HG02759 (cell line): ENCODE measurements around the gene LMX1B.

Experiments
- ATAC-seq: cut with Tn5 transposase; IDR thresholded peaks from one replicate; pipeline ENCODE4 v1.9.1; 2021; ENCODE audit warnings: mild to moderate bottlenecking, moderate library complexity; ENCODE audit not compliant: unreplicated experiment

Gene LMX1B

DNA sequence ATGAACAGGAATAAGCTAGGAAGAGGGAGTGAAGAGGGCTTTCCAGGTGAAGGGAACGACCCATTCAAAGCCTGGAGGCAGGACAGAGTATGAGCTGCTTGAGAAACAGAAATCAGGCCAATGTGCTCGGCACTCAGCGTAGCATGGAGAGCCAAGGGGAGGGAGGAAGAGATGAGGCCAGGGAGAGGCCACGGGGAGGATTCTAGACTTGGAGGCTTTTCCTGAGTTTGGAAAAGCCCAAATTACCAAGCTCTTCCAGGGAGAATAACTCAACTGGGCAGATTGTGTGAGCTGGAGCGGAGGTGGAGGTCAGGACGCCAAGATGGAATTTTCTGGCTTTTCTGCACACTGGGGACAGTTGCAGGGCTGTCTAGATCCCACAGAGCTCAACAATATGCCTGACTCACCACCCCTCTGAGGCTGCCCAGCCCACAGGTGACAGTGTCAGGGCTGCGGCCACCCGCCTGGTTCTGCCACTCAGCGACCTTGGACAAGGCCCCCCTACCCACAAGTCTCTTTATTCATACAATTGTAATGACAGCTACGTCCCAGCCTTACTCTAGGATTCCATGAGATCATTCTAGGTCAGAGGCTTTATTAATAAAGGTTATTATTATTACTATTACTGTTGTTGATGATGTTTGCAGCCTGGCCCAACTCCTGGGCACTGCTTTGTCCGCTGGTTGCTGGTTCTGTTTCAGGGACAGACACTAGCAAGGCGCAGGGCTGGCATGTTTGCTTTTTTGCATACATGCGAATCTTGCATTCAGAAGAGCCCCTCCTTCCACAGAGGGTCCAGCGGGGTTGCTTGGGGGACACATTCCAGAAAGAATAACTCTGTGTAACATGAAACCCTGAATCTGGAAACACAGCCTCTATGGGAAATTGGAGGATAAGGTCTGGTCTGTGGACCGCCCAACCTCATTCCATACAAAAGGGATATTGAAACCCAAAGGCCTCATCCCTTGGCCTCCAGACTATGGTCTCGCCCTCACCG lies 9.4 kb upstream of the LMX1B start:
- no peak for ATAC-seq

DNA sequence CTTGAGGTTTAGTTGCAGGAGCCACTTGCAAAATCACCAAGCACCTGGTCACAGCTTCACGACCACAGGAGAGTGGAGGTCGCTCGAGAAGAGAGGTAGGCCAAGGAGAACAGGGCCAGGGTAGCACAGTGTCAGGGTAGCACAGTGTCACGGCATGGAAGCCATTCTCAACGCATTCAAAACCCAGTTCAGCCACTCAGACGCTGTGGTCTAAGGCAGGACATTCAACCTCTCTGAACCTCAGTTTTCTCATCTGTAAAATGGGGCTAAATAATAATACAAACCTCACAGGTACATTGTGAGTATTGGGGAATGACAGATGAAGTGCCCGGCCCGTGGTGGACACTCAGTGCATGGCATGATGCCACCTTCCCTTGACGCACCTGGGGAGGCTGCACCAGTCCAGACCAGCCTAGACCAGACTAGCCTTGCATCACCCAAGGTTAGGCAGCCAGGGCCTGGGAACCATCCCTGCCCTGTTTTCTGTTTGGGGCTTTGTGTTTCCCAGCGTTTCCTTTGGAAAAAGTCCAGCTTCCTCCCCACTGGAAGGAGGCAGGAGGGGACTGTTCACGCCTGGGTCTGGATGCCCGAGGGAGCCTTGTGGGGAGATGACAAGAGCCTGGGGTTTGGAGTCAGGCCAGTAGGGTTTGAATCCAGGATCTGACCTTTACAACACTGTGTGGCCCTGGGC lies 7.8 kb upstream of the LMX1B start:
- no peak for ATAC-seq

DNA sequence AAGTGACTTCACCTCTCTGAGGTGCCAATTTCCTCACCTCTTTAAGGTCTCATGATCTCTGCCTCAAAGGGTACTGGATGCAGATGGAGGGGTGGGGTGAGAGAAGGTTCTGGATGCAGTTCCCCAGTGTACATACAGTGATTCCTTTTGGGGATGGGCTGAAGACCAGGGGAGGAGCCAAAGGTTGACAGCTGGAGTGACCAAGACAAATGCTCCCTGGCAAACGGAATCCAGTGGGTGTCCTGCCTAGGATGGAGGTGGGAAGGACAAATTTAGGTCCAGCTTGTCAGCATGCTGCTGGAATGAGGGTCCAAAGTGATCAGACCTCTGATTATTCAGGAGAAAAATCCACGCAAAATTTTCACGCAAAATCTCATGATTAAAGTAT lies 7.3 kb upstream of the LMX1B start:
- ATAC-seq: no peak

GRCh38 chr9:126607086-126607485 lies 6.6 kb upstream of the LMX1B start:
- ATAC-seq: no peak

DNA sequence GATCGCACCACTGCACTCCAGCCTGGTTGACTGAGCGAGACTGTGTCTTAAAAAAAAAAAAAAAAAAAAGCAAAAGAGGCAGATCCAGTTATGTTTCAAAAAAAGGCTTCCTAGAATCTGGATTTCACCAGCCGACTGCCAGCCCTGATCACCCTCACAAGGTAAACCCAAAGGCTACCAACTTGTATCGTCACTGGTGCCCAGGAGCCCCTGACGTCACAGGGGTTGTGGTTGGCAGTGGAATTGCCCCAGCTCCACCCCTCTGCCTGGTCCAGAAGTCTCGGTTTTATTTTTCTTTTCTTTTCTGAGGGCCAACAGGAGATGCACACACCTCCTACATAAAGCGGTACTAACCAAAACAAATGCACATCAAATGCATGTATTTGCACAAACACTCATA lies 6.0 kb upstream of the LMX1B start:
- no peak for ATAC-seq

DNA sequence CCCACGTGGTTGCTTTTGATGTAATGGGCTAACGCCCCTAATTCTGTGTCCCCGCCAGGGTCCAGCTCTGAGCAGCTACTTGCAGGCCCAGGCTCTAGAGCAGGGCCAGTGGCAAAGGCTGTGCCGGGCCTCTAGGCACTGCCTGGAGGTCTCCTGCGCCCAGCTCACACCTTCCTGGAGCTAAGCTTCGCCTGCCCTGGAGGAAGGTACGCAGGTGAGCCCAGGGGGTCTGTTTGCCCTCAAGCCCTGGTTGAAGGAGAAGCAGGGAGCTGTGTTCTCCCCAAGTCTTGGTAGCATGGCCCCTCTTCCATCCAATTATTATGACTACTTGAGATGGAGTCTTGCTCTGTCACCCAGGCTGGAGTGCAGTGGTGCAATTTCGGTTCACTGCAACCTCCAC lies 5.2 kb upstream of the LMX1B start:
- ATAC-seq: no peak

DNA sequence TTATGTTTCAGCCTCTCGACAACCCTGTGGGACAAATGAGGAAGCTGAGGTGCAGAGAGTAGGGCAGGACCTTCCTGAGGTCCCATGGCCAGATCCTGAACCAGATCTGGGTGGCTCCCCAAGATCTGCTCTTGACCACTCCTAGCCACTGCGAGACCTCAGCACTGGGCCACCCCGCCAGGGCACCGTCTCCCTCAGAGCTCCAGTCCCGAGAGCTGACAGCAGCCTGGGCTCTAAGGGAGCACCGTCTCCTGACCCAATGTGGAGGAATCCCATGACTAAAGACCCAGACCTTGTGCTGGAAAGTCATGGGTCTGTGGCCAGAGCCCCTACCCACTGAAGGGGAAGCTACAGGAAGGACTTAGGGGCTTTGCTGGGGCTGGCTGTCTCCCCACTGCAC lies 4.5 kb upstream of the LMX1B start:
- ATAC-seq: no peak

DNA sequence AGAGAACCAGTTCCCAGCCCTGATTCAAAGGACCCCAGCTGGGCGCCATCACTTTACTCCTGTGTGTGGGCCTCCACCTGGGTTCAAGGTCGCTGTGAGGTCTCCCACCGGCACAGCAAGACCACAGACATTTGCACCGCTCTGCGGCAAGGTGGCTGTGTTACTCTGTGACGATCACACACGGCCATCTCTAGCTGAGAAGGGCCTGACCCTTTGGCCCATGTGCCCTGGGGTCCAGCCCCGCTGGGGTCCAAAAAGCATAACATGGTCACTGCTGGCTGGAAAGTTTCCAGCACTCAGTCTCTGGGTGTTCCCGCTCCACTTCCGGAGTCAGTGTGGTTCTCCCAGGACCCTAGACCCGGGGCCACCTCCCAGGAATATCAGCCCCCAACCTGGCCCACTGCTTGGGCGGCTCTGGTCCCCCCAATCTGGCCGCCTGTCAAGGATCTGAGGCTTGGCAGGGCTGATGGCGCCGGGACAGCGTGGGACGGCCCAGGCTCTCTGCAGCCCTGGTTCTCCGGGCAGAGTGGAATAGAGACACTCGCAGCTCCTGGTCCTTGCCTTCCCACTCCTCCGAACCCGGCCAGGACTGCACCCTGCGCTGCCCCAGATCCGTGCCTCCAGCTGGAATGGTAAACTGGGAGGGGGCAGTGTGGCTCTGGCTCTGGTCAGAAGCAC lies 3.9 kb upstream of the LMX1B start:
- no peak for ATAC-seq

DNA sequence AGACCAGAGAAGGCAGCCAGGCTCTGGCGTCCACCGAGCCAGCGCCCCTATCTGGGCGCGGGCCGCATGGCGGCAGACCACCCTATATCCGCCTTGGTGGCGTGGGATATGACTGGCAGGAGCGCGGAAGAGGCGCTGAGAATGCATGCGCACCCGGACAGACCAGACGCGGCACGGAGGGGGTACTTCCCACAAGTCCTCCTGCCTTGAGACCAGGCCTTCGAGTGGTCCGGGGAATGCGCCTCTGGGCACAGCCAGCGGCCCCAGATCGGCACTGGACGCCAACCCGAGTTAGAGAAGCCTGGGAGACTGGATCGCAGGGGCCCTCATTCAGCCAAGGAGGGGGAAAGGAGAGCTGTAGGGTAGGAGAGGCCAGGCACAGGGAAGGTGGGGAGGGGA lies 2.5 kb upstream of the LMX1B start:
- no peak for ATAC-seq

DNA sequence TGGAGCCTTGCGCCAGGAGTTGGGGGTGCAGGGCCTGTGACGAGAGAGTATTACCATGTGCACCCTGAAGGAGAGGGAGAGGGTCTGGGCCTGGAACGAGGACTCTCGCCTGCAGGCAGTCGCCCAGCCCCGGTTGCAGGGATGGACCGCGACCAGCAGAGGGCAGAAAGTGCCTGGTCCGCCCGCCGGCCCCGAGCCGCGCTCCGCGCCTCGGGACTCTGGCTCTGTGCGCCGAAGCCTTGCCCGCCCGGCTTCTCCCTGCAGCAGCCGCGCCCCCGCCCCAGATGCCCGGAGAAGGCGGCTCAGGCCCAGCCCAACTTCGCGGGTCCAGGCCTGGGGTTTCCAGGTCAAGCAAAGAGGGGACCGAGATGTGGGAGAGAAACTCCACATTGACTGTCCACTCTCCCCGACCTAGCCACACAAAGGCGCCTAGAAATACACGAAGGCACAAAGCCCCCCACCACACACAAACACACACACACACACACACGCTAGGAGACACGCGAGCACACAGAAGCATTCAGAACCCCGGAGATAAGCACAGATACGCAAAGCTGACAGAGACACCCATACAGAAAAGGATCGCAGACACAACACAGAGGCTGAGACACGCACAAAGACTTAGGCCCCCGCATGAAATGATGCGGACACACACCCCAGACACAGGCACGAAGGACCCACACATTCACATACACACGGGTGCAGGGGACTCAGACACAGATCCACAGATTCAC lies 2.0 kb upstream of the LMX1B start:
- no peak for ATAC-seq

- no peak for ATAC-seq
Observed at GRCh38 chr9:126612326-126612812, 1.4 kb upstream of the LMX1B start.

- no peak for ATAC-seq
Observed at GRCh38 chr9:126612813-126613641, 701 bp upstream of the LMX1B start.

DNA sequence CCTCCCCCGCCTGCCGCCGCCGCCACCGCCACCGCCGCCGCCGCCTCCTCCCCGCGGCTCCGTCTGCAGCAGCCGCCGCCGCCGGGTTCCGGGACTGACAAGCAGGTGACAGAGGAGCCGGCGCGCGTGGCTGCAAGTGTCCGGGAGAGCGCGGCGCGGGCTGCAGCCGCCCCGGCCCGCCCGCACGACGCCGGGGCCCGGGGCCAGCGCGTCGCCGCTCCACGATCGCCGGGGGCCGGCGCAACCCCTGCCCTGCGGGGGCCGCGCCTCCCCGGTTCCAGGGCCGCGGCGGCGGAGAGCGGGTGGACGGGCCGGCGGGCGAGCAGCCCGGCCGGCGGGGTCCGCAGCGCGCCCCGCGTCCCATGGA lies 343 bp downstream of the LMX1B start:
- no peak for ATAC-seq

DNA sequence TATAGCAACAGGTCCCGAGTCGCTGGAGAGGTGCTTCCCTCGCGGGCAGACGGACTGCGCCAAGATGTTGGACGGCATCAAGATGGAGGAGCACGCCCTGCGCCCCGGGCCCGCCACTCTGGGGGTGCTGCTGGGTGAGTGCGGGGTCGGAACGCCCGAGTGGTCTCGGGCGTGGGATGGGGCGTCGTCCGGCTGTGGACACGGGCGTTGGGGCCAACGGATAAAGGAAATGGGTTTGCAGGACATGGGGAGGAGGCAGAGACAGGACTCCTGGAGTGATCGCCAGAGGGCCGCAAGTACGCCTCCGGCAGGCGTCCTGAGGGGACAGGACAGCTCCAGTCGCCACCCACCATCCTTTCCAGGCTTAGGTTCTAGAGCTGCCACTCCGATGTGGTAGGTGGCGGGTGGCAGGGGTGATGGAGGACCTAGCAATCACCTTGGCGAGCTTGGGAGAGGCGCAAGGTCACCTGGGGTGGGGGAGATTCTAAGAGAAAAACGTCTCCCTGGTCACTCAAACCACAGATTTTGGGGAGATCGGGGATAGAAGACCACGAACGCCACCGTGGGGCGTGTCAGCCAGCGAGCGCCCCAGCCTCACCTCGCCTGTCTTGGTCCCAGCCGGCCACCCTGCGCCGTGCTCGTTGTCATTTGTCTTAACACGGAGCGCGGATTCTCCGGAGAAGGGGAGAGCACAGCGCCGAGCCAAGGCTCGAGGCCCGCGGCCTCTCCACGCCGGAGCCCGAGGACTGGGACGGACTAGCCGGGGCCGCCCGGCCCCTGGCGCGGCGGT lies 922 bp downstream of the LMX1B start:
- ATAC-seq: no peak

DNA sequence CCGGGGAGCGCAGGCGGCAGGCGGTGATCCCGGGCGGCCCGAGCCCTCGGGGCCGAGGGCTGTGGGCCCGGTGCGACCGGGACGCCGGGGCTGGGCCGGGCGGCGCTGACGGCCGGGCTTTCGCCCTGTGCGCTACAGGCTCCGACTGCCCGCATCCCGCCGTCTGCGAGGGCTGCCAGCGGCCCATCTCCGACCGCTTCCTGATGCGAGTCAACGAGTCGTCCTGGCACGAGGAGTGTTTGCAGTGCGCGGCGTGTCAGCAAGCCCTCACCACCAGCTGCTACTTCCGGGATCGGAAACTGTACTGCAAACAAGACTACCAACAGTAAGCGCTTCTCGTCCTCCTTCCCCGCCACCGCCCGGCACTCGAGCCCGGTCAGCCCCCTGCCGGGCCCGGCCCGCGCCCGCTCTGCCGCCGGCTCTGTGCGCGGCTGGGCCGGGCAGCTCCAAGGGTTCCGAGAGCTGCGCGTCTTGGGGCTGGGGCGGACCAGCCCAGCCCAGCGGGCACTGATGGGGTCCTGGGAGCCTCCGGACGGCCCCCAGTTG lies 1.6 kb downstream of the LMX1B start:
- no peak for ATAC-seq

DNA sequence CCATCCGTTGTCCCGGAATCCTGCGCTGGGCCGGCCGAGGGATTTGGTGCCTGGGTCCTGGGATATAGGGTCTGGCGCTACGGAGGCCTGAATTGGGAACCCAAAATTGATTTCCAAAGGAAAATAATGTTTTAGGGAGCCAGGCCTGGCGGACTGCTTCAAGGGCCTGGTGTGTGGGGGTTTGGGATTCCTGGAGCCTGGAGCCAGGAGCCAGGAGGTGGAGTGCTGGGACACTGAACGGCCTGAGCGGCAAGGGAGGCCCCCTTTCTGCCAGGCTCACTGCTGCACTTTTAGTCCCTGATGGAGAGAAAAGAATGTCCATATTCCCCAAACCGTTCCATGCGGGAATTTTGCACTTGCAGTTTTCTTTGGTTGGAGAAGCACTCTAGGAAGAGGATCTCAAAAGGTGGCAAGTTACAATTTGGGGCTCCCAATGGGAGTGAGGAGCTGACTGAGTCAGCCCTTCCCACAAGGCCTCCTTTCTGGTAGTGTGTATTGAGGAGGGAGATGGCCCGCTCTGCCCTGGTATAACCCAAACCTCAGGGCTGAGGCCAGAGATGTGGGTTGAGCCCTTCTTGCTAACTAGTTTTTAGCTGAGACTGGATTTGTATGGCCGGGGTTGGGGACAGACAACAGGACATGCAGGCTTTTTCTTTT lies 2.2 kb downstream of the LMX1B start:
- ATAC-seq: no peak

- no peak for ATAC-seq
Observed at GRCh38 chr9:126616521-126616976, 2.8 kb downstream of the LMX1B start.
